ENCODE results near the gene TEX50.
"Not testable (repeated sequence)": the region's sequence is repeated elsewhere in the genome, so short reads cannot be mapped to it uniquely, and the experiment has no call there.

TEX50 gene

DNA sequence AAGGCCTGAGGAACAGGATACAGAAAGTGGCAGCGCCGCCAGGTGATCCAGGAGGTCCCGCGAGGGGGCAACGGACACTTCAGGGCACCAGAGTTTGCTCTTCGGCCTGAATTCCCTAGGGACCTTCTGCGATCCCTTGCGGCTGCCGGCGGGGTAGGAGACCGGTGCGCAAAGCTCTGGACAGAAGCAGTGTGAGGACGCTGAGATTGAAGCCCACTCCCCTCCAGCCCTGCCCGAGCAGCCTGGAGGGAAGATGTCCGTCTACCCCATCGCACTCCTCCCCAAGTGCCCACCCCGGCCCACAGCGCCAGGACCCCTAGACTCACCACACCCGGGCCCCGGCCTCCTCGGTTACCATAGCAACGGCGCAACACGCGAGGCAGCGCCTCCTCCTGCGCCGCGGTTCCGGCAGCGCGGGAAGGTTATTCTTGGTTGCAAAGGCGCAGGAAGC is 34.4 kb downstream of the TEX50 start, which contains the start of gene ANKRD45:
Gene ANKRD45 (minus strand): TSS at position 361 of the 451 bp plus-strand sequence. CDS start 10,433 bp downstream, outside the sequence.
- peak within 1 kb of the TSS; percentile 73 for H3K9ac ChIP-seq (ENCODE audit: low read depth, low read length)
- H3K4me1 ChIP-seq (ENCODE audit: control insufficient read depth, insufficient read depth, low read length), result peaks cover 2% of the 10 kb centered on the region
- no peaks in the 10 kb centered on the region for H3K36me3 ChIP-seq (ENCODE audit: control insufficient read depth, insufficient read depth, low read length)
- no peaks in the 10 kb centered on the region for H3K9me3 ChIP-seq (ENCODE audit: control insufficient read depth, insufficient read depth, low read length)
- H3K4me3 ChIP-seq (ENCODE audit: low read depth, low read length), result peak within 1 kb of the TSS; percentile 85
- H3K27me3 ChIP-seq (ENCODE audit: control insufficient read depth, insufficient read depth, low read length), result peaks cover 3% of the 10 kb centered on the region

DNA sequence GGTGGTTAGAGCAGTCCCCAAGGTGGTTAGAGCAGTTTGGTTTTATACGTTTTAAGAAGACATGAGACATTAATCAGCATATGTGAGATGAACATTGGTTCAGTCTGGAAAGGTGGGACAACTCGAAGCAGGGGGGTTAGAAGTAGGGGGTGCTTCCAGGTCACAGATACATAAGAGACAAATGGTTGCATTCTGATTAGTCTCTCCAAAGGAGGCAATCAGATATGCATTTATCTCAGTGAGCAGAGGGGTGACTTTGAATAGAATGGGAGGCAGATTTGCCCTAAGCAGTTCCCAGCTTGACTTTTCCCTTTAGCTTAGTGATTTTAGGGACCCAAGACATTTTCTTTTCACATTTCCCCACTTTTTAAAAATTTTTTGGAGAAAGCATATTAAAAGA is 39.4 kb downstream of the TEX50 start:
- H3K4me3 ChIP-seq (ENCODE audit: low read depth, low read length); H3K27me3 ChIP-seq (ENCODE audit: control insufficient read depth, insufficient read depth, low read length); H3K4me1 ChIP-seq (ENCODE audit: control insufficient read depth, insufficient read depth, low read length); H3K9ac ChIP-seq (ENCODE audit: low read depth, low read length); H3K36me3 ChIP-seq (ENCODE audit: control insufficient read depth, insufficient read depth, low read length); H3K9me3 ChIP-seq (ENCODE audit: control insufficient read depth, insufficient read depth, low read length): not testable (repeated sequence)

DNA sequence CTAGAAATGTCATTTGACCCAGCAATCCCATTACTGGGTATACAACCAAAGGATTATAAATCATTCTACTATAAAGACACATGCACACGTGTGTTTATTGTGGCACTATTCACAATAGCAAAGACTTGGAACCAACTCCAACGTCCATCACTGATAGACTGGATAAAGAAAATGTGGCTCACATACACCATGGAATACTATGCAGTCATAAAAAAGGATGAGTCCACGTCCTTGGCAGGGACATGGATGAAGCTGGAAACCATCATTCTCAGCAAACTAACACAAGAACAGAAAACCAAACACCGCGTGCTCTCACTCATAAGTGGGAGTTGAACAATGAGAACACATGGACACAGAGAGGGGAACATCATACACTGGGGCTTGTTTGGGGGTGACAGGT is 45.0 kb downstream of the TEX50 start:
- H3K4me1 ChIP-seq (ENCODE audit: control insufficient read depth, insufficient read depth, low read length); H3K36me3 ChIP-seq (ENCODE audit: control insufficient read depth, insufficient read depth, low read length); H3K4me3 ChIP-seq (ENCODE audit: low read depth, low read length); H3K27me3 ChIP-seq (ENCODE audit: control insufficient read depth, insufficient read depth, low read length); H3K9ac ChIP-seq (ENCODE audit: low read depth, low read length); H3K9me3 ChIP-seq (ENCODE audit: control insufficient read depth, insufficient read depth, low read length): not testable (repeated sequence)

DNA sequence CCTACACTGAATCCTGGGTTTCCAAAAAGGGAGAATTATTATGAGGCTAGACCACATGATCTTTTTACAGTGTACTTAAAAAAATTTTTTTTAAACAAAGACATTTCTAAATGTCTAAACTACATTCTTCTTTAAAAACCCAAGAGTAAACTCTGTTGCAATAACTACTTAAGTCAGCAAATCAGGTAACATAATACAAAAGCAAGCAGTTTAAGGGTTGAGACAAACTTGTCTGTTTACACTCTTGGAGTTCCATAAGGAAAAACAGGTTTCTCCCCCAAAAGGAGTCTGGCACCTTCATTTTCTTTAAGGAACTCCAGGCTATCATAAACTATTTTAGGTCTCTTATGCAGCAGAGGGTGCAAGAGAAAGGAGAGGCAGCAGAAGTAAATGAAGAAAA is 47.0 kb downstream of the TEX50 start:
- Histone ChIP-seq H3K4me1 (ENCODE audit: control insufficient read depth, insufficient read depth, low read length) (peaks cover 7% of the 10 kb centered on the region), H3K9ac (ENCODE audit: low read depth, low read length) (no peak overlapping the region), H3K36me3 (ENCODE audit: control insufficient read depth, insufficient read depth, low read length) (no peaks in the 10 kb centered on the region), H3K9me3 (ENCODE audit: control insufficient read depth, insufficient read depth, low read length) (no peaks in the 10 kb centered on the region), H3K27me3 (ENCODE audit: control insufficient read depth, insufficient read depth, low read length) (no peaks in the 10 kb centered on the region), H3K4me3 (ENCODE audit: low read depth, low read length) (no peak overlapping the region)

- H3K4me1 ChIP-seq (ENCODE audit: control insufficient read depth, insufficient read depth, low read length); H3K36me3 ChIP-seq (ENCODE audit: control insufficient read depth, insufficient read depth, low read length); H3K9me3 ChIP-seq (ENCODE audit: control insufficient read depth, insufficient read depth, low read length); H3K9ac ChIP-seq (ENCODE audit: low read depth, low read length); H3K27me3 ChIP-seq (ENCODE audit: control insufficient read depth, insufficient read depth, low read length); H3K4me3 ChIP-seq (ENCODE audit: low read depth, low read length): not testable (repeated sequence)
These were observed 48.7 kb downstream of the TEX50 start for GRCh38 chr1:173683838-173684237.

DNA sequence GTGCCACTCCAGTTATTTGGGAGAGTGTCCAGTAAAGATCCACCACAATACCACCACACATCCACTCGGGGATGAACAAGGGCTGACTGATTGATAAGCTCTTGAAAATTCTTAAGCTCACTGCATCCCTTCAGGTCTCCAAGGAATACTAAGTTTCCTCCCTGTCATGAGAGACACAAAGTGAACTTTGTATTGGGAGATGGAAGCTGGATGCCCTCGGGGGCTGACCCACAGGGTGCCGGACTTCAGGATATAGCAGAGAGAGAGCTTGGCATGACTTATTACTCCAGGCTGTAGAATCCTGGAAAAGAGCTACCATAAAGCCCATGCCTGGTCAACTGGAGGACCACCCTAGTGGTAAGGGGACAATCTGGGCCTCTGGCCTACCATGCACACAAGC is 50.0 kb downstream of the TEX50 start:
- not testable (repeated sequence) for H3K27me3 ChIP-seq (ENCODE audit: control insufficient read depth, insufficient read depth, low read length); H3K9ac ChIP-seq (ENCODE audit: low read depth, low read length); H3K9me3 ChIP-seq (ENCODE audit: control insufficient read depth, insufficient read depth, low read length); H3K4me3 ChIP-seq (ENCODE audit: low read depth, low read length); H3K36me3 ChIP-seq (ENCODE audit: control insufficient read depth, insufficient read depth, low read length); H3K4me1 ChIP-seq (ENCODE audit: control insufficient read depth, insufficient read depth, low read length)

Data from iPS-15b (cell line).